HuH-7.5 (cell line): Measurements from ENCODE around the gene PDE6G.
"Not testable (repeated sequence)": the region's sequence is repeated elsewhere in the genome, so short reads cannot be mapped to it uniquely, and the experiment has no call there.

Experiments used
- DNase-seq: peaks from one replicate; pipeline ENCODE4 v3.0.0; 2011; ENCODE audit warnings: low spot score

Gene PDE6G

DNA sequence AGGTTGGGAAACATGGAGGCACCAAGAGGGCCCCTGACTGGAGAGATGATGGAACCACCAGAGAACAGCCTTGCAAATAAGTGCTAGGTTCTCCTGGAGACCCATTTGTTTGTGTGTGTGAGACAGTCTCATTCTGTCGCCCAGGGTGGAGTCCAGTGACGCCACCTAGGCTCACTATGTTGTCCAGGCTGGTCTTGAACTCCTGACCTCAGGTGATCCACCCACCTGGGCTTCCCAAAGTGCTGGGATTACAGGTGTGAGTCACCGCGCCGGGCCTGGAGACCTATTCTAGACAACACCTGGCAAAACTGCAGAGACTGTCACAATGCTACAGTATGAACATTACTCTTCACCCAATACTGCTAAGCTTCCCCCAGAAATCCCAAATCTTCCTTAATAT is 20.9 kb downstream of the PDE6G start:
- DNase-seq = no peak

DNA sequence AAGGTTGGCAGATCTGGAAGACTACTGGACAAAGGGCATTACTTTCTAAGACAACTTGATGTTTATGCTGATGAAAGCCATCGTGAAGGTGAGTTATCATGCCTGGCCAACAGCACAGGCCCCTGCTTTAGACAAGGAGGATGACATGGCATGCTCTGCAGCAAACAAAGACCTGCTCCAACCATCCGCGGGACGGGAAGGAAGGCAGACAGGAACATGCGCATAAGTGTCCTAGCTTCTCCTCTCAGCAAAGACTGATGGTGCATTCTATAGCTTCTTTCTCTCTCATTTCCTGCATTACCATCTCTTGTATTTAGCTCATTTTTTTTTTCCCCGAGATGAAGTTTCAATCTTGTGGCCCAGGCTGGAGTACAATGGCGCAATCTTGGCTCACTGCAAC is 24.9 kb downstream of the PDE6G start:
- DNase-seq = no peak

DNA sequence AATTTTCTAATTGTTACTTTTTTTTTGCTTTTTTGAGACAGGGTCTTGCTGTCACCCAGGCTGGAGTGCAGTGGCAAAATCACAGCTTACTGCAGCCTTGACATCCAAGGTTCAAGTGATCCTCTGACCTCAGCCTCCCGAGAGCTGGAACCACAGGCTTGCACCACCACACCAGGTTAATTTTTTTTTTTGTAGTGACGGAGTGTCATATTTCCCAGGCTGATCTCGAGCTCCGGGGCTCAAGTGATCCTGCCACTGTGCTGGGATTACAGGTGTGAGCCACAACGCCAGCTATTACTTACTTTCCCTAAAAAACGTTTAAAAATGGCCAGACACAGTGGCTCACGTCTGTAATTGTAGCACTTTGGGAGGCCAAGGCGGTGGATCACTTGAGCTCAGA is 26.1 kb downstream of the PDE6G start:
- no peak for DNase-seq

DNA sequence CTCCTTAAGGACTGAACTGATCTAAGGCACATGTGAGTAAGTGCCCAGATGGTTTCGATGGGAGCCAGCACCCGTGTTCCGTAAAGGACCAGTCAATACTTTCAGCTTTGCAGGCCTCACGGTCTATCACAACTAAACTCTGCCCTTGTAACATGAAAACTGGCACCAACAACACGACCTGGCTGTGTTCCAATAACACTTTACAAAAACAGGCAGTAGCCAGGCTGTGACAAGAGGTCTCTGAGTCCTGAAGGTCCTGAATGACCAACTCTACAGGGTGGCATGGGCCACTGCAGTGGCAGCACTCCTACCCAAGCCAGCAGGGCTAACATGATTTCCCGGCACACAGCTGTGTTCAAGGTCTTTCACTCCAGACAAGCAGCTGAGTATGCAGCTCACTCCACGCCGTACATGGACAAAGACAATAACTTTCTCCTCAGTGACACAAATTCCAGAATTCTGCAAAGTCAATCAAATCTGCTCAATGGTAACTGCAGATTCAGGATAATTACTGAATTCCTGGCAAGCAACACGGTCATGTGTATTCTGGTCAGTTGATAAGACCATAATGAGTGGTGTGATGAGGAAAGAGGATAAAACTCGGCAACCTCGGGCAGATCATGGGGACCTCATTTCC is 34.7 kb downstream of the PDE6G start:
- no peak for DNase-seq

DNA sequence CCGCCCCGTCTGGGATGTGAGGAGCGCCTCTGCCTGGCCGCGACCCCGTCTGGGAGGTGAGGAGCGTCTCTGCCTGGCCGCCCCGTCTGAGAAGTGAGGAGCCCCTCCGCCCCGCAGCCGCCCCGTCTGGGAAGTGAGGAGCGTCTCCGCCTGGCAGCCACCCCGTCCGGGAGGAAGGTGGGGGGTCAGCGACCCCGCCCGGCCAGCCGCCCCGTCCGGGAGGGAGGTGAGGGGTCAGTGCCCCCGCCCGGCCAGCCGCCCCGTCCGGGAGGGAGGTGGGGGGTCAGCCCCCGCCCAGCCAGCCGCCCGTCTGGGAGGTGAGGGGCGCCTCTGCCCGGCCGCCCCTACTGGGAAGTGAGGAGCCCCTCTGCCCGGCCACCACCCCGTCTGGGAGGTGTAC is 38.0 kb downstream of the PDE6G start:
- DNase-seq = not testable (repeated sequence)

DNA sequence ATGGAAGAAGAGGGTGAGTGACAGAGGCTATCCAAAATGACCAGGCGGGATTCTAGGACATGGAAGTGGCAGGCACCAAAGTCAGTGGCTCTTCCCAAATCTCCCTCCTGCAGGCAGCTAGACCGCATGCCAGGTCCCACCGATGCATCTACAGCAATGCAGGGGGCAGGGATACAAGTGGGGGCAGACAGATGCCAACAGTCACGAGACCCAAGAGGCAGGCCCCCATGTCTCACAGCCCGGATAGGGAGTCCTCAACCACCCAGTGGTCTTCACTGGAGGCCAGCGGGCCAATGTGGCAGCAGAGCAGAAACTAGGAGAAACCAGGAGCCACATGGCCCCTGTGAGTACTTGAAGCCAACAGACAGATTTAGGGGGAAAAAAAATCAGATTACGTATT is 39.5 kb downstream of the PDE6G start:
- DNase-seq = no peak

DNA sequence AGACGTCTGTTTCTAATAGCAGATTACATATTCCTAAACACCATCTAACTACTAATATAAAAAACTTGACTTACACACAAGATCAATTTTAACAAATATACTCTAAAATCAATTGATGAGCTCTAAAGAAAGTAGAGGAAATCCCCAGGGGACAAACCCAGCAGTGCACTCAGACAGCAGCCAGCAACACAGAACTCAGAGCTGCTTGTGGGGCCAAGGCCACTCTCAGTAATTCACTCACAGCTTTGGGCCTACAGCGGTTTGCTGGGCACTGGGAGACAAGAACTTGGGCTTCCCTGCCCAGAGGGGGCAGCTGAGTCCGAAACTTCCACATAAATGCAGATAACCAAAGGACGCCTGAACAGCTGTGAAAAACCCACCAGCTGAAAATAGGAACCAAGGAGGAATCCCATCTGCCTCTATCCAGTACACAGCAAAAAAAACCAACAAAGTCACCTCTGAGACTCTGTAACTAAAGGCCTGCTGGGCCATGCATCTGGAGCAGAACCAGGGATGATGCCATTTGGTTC is 40.9 kb downstream of the PDE6G start:
- DNase-seq = no peak

DNA sequence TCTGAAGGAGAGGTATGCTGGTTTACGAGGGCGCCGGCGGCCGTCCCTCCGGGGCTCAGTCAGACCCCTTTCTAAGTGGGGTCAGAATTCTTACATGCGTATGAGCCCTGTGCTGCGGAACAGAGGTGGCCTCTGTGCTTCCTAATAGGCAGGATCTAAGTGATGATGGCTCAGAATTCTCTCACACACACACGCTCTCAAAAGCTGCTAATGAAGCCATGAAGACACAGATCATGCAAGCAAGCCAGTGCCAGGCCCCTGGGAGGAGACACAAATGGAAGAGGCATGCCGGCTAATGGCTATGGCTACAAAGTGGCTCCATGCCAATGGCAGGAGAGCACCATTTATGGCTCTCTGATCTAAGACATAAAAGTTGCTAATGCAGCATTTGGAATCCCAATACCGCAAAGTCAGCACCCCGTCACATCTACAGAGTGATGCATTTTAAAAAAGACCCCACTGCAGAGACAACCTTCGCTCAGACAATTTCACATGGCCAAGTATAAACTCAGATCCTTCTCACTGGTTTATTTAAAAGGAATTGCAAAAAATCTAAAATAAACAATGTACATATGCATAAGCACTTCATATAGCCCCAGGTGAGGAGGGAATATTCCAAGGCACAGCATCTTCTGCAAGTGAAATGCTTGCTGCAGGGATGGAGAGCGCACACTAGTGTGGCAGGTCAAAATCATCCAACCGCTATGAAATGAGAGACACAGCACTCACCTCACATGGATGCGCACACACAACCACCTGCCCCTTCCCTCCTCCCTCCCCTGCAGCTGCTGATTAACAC is 44.0 kb downstream of the PDE6G start:
- DNase-seq = no peak

DNA sequence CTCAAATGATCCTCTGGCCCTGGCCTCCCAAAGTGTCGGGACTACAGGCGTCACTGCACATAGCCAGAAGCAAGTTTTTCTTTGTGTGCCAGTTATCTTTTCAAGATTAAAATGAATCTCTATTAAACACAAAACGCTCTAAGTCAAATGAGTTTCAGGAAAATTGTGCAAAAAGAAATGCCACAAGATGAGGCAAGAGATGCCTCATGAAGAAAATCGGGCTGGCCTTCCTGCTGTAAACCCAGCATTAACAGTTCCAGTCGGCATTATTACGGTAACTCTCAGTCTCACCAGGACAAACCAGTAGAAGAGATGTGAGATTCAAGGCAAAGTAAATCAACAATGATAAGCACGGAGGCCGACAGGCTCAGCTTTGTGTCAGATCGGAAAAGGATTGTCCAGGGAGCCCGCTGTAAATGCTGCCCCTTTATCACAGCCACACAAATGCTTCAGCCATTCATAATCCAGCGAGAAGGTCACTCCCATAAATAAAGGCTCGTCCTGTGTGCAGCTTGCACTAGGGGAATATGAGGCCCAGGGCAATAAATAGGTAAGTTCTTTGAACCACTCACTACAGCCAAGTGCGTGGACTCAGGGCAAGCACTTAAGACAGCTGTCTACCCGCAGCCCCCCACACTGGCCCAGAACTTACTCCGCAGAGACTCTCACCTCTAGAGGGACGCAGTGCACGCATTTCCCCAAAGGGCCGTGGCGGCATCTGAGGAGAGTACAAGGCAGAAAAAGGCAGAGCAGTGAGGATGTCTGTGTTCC is 46.6 kb downstream of the PDE6G start:
- DNase-seq = no peak

DNA sequence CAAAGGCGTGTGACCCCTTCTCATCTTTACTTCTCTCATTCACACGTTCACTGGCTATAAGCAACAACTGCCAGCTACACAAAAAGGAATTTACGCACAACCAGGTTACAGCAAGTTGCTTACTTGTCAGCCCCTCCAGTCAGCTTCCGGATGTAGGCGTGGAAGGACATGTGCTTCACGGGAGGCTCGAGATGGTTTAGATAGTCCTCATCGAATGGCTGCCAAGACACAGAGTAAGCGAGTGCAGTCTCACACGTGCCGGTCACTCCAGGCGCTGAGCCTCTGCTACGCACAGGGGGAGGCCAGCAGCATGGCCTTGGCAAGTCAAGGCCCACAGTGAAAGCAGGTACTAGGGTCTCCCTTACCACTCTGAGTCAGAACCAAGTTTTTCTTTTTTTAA is 47.7 kb downstream of the PDE6G start:
- no peak for DNase-seq

DNA sequence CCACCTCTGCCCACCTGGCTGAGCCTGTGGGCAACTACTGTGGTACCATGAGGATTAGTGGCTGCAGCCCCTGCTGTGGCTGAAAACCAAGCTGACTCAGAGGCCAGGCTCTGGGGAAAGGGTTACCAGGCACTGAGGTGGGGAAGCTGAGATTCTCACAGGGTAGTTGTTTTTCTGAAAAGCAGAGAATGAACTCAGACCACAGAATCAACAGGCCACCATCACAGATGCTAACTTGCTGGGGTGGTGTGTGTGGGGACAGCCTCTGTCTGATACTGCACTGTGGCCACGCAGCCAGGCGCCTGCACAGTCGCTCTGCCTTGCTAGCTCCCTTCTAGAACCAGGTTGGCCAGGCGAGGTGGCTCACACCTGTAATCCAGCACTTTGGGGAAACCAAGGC is 48.3 kb downstream of the PDE6G start:
- no peak for DNase-seq

DNA sequence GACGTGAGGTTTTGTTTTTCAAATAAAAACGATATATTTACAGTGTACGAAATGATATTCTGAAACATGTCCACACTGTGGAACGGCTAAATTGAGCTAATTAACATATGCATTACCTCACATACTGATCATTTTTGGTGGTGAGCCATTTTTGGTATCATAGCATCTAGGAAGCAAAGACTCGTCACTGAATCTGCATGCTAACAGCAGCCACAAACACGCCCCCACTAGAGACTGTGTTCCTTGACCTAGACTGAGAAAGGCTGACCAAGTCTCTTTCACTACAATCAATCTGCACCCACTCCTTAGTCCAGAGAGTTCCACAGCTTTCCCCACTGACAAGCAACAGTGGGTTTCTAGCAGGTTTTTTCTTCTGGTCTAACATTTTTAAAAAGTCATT is 48.9 kb downstream of the PDE6G start:
- DNase-seq = no peak

DNA sequence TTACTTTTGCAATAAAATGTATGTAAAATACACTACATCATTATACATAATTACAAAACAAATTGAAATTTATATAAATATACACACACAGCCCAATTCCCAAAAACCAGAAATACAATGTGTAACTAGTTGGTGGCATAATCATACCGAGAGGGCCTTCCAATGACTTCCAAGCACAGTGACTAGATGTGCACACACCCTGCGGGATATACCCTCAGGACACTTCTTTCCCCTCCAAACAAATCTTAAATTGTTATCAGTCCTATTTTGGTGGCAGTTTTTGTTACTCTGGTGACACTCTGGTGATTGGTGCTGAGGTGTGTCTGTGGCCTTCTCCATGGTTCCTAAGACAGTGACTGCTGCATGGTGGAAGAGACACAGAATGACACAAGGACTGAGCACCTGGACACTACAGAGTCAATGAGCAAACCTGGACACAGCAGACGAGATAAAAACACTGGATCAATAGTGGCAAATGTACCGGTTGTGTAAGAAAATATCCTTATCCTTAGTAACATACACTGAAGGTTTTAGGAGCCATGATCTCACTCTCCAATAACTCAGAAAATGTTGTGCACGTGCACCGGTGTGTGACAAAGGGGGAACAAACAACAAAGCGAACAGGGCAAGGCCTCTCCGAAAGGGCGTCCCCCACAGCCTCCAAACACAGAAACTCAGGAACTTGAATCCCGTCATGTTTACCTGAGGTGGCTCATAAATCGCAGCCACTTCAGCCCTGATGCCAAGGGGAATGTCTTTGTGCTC is 52.3 kb downstream of the PDE6G start:
- DNase-seq = no peak

DNA sequence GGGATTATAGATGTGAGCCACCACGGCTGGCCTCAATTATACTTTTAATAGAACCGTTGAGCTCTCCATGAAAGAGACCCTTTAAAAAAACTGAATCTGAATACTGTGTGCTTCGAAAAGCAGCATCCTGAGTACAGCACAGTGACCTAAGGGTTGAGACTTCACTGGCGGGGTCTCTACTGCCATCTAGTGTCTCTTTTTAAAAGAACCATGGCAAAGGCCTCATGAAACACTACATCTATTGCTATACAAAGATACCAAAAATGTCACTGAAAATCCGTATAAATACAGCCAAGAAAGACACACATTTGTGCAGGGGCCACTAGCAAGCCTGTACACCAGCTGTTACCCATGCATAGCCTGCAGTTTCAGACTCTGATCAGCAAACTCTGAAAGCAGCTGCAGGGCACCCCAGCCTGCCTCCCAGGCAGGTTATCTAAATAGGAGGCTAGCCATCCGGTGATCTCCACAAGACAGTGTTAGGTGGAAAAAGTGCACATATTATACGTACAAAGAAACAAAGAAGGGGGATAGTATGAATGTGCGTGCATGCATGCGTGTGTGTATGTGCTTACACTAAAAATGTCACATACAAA is 54.7 kb downstream of the PDE6G start:
- DNase-seq = peak; percentile 76
